ACC112 (cell line): ENCODE data around the gene FAM107A.

Experiments used
- H2AFZ ChIP-seq: fragments of 200-600 bp; sonication (generic); one replicate; pipeline ENCODE4 v1.6.0; 2017; ENCODE audit warnings: antibody characterized with exemption, low read length; ENCODE audit not compliant: unreplicated experiment
- H3K27ac ChIP-seq: fragments of 200-600 bp; sonication (generic); 2 replicates; pipeline ENCODE4 v1.5.1; 2014; ENCODE audit warnings: low read depth, mild to moderate bottlenecking, antibody characterized with exemption, low read length, moderate library complexity
- H3K27me3 ChIP-seq: fragments of 200-600 bp; sonication (generic); 2 replicates; pipeline ENCODE4 v1.6.1; 2014; ENCODE audit warnings: mild to moderate bottlenecking, antibody characterized with exemption, low read length, moderate library complexity, mixed read lengths; ENCODE audit not compliant: insufficient read depth
- H3K36me3 ChIP-seq: fragments of 200-600 bp; sonication (generic); 2 replicates; pipeline ENCODE4 v1.6.1; 2016; ENCODE audit warnings: mild to moderate bottlenecking, antibody characterized with exemption, low read length, moderate library complexity, mixed read lengths; ENCODE audit not compliant: insufficient read depth
- H3K4me1 ChIP-seq: fragments of 200-600 bp; sonication (generic); one replicate; pipeline ENCODE4 v1.6.1; 2016; ENCODE audit warnings: low read length, mixed read lengths; ENCODE audit not compliant: insufficient read depth, unreplicated experiment, control insufficient read depth
- H3K4me3 ChIP-seq: fragments of 200-600 bp; sonication (generic); 2 replicates; pipeline ENCODE4 v1.5.1; 2014; ENCODE audit warnings: mild to moderate bottlenecking, low read depth, low read length
- H3K79me2 ChIP-seq: fragments of 200-600 bp; sonication (generic); one replicate; pipeline ENCODE4 v1.6.0; 2016; ENCODE audit warnings: low read length; ENCODE audit not compliant: control insufficient read depth, unreplicated experiment, insufficient read depth

The FAM107A gene

DNA sequence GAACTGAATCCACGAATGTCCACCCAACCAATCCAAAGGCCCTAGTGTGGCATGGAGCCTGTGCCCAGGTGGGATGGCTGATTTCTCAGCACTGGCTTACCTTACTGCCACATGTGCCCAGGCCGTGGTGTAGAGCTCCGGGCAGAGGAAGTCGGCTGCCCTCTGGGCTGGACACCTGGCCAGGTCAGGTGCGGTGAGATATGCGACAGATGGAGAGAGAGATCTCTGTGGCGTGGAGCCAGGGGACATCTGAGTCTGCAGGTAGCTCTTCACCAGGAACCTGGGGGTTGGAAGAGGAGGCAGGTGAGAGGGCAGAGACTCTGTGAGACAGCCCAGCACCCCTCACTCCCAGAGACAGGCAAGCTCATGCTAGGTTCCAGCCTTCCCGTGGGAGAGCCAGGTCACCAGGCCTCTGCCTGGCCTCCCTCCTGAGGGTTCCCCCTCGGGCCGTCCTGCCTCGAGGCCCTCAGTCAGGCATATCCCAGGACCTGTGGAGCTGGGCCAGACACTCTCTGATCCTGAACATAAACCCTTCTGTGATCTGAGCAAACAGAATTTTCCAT is 52.8 kb downstream of the FAM107A start:
- no peaks in the 10 kb centered on the region for H3K36me3 ChIP-seq
- no peak overlapping the region for H2AFZ ChIP-seq
- H3K79me2 ChIP-seq, result no peaks in the 10 kb centered on the region
- no peaks in the 10 kb centered on the region for H3K27me3 ChIP-seq
- H3K4me1 ChIP-seq, result peaks cover 19% of the 10 kb centered on the region
- H3K4me3 ChIP-seq, result no peak overlapping the region
- no peak overlapping the region for H3K27ac ChIP-seq

- H3K4me3 ChIP-seq, result no peak overlapping the region
- H3K79me2 ChIP-seq, result no peaks in the 10 kb centered on the region
- no peak overlapping the region for H2AFZ ChIP-seq
- H3K4me1 ChIP-seq, result peaks cover 7% of the 10 kb centered on the region
- no peaks in the 10 kb centered on the region for H3K27me3 ChIP-seq
- H3K36me3 ChIP-seq, result no peaks in the 10 kb centered on the region
- H3K27ac ChIP-seq, result no peak overlapping the region
Measured at GRCh38 chr3:58522759-58523425, 54.3 kb downstream of the FAM107A start.

DNA sequence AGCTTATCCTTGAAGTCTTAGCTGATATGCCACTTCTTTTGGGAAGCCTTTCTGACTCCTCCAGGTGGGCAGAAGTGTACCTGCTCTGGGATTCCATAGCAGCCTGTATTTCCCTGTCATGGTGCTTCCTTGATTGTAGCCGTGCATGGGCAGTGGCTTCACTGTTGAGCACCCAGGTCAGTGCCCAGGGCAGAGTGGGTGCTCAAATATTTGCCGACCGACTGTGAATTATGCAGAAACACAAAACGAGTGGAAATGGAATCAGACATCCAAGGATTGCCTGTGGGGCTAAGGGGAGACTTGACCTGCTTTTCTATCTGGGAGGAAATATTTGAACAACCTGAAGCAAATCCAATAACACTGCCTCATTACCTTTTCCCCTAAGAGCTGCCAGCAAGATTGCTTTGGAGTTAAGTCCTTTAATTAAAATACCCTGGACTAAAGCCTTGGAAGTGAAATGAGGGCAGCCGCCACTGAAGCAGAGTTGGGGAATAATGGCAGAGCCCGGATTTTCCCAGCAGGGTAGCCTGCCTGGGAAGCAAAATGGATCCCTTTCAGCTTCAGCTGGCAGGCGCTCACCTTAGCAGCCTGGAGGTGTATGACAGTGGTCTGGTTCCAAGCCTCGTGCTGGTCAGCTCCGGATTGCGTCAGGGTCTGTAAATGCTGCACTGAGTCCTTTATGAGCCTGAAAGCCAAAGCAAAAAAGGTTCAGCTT is 55.1 kb downstream of the FAM107A start:
- Histone ChIP-seq H3K27ac (no peak overlapping the region), H2AFZ (no peak overlapping the region), H3K4me1 (peaks cover 7% of the 10 kb centered on the region), H3K4me3 (no peak overlapping the region), H3K36me3 (no peaks in the 10 kb centered on the region), H3K79me2 (no peaks in the 10 kb centered on the region), H3K27me3 (no peaks in the 10 kb centered on the region)

- Histone ChIP-seq H3K27ac (no peak overlapping the region), H3K4me1 (peaks cover 5% of the 10 kb centered on the region), H2AFZ (no peak overlapping the region), H3K36me3 (no peaks in the 10 kb centered on the region), H3K4me3 (no peak overlapping the region), H3K79me2 (no peaks in the 10 kb centered on the region), H3K27me3 (no peaks in the 10 kb centered on the region)
Measured at GRCh38 chr3:58521336-58521670, 55.9 kb downstream of the FAM107A start.

- no peaks in the 10 kb centered on the region for H3K4me1 ChIP-seq
- no peak overlapping the region for H2AFZ ChIP-seq
- H3K4me3 ChIP-seq, result no peak overlapping the region
- H3K27me3 ChIP-seq, result no peaks in the 10 kb centered on the region
- no peaks in the 10 kb centered on the region for H3K36me3 ChIP-seq
- H3K27ac ChIP-seq, result no peak overlapping the region
- no peaks in the 10 kb centered on the region for H3K79me2 ChIP-seq
Measured at GRCh38 chr3:58520403-58521335, 56.5 kb downstream of the FAM107A start.

DNA sequence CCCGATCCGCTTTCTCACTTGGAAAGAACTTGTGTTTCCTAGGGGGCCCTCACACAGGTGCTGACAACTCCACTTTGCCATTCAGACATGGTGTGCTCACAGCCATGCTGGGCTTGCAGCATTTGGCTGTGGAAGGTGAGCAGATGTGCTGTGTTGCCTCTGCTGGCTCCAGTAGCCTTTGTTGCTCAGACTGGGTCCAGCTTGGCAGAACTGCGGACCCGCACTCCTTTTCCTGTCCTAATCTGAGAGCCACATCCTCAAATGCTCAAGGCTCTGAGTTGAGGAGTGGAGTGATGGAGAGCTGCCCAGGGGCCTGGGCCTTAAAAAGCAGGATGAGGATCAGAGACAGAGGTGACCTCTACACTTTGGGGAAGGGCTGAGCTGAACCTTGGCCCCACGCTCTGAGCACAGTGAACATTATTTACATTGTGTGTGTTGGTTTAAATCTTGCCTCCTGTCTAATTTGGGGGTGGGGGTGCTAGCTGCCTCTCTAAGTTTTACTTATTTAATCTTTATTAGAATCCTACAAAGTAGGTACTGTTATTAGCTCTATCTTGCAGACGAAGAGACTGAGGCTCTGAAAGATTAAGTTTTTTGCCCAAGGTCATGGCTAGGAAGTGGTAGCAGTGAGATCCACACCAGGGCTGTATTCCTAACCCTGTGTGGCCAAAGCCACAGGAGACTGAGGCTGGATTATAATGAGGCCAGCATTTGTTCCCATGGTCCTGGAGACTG is 57.4 kb downstream of the FAM107A start:
- Histone ChIP-seq H3K27ac (no peak overlapping the region), H3K36me3 (no peaks in the 10 kb centered on the region)

DNA sequence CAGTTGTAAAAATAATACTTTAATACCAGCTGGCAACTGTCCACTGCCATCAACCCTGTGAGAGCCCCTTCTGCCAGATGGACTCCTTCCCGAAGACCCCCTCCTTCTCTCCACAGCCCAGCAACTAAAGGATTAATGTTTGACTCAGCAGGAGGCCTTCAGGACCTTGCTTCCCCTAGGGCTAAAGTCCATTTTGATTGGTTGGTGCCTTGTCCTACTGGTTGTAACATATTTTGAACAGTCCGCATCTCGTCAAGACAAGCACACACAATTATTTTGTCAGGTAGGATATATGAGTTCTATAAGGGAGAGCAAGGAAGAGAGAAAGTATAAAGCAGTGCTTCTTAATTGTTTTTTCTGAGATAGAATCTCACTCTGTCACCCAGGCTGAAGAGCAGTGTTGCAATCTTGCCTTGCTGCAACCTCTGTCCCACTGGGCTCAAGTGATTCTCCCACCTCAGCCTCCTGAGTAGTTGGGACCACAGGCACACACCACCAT is 58.9 kb downstream of the FAM107A start:
- H2AFZ ChIP-seq, result no peak overlapping the region
- H3K36me3 ChIP-seq, result no peaks in the 10 kb centered on the region
- no peak overlapping the region for H3K27ac ChIP-seq
- H3K4me1 ChIP-seq, result no peaks in the 10 kb centered on the region
- H3K27me3 ChIP-seq, result no peaks in the 10 kb centered on the region
- no peak overlapping the region for H3K4me3 ChIP-seq
- H3K79me2 ChIP-seq, result no peaks in the 10 kb centered on the region

More for the DNA sequence above, 57.4 kb downstream of the FAM107A start:
- Histone ChIP-seq H3K27me3 (no peaks in the 10 kb centered on the region), H3K4me3 (no peak overlapping the region), H3K79me2 (no peaks in the 10 kb centered on the region), H2AFZ (no peak overlapping the region), H3K4me1 (no peaks in the 10 kb centered on the region)

DNA sequence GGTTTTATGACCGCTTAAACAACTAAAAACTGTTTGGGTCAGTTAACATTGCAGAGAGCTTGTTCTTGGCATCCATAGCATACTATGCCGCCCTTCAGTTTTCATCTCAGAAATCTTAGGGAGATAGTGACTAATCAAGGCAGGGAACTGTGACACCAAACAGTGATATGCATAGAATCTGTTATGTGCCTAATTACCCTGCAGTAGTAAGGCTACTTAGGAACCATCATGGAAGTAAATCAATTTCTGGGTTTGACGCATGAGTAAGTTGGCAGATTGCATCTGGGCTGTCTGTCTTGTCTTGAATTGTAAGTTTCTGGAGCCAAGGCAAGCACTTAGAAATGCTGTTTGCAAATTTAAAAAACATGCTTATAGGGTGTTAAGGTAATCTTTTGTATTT is 62.8 kb downstream of the FAM107A start:
- Histone ChIP-seq H3K4me3 (no peak overlapping the region), H3K4me1 (no peaks in the 10 kb centered on the region), H3K27ac (no peak overlapping the region), H2AFZ (no peak overlapping the region), H3K36me3 (no peaks in the 10 kb centered on the region), H3K79me2 (no peaks in the 10 kb centered on the region), H3K27me3 (no peaks in the 10 kb centered on the region)
